Ishikawa (cell line): ENCODE results near the gene ELMO1.

Experiments used
- CEBPB ChIP-seq: IDR thresholded peaks from 2 replicates; pipeline ENCODE4 v1.6.1; 2012
- CREB1 ChIP-seq: IDR thresholded peaks from 2 replicates; pipeline ENCODE4 v1.6.1; 2012; ENCODE audit warnings: low read depth
- EGR1 ChIP-seq: IDR thresholded peaks from 2 replicates; pipeline ENCODE4 v1.6.1; 2012
- FOXM1 ChIP-seq: IDR thresholded peaks from 2 replicates; pipeline ENCODE4 v1.6.1; 2012; ENCODE audit warnings: low read depth, borderline replicate concordance
- RAD21 ChIP-seq: IDR thresholded peaks from 2 replicates; pipeline ENCODE4 v1.6.1; 2012; ENCODE audit warnings: low read depth
- TF ChIP-seq, protein P1 (sequence below): IDR thresholded peaks from 2 replicates; pipeline ENCODE4 v1.6.1; 2012

DNA sequence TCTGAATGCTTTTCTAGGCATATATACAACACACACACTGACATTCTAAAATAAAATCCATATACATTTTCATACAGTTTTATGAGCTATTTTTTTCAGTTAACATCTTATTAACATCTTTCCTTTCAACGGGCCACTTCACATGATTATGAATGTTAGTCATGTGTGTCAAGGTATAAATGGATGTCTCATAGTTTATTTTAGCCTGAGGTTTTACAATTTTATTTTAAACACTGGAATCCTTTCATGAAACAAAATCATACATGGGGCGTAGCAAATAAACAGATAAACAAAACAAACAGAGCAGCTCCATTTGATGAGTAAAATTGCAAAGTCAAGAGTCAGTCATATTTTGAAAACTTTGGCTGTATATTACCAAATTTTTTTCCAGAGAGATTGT lies 604.3 kb downstream of the ELMO1 start:
- TF ChIP-seq EGR1 (no peak), CEBPB (no peak), CREB1 (no peak), RAD21 (no peak), FOXM1 (no peak)
- TF ChIP-seq, protein P1, sequence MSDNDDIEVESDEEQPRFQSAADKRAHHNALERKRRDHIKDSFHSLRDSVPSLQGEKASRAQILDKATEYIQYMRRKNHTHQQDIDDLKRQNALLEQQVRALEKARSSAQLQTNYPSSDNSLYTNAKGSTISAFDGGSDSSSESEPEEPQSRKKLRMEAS: no peak
